Right lobe of liver (tissue), 6 donors: ENCODE data around the gene MIS18BP1. TPM values are rescaled to one million over a fixed set of nuclear protein-coding genes. Genes with fewer than 3 reads are reported as not detected.

Experiments used
- ATAC-seq, 4 donors: fragments of 200-7000 bp; cut with Tn5 transposase; one replicate each; pipeline ENCODE4 v1.9.1; 2020; ENCODE audit warnings: mild to moderate bottlenecking in 4 of 4, moderate library complexity in 4 of 4
- DNase-seq, 3 donors: peaks; one replicate each; pipeline ENCODE4 v3.0.0-alpha.2; 2020
- H3K27ac ChIP-seq, 3 donors: fragments of 200-600 bp; one replicate each; pipeline ENCODE4 v1.8.0; 2022
- H3K27me3 ChIP-seq, 2 donors: fragments of 200-600 bp; one replicate each; pipeline ENCODE4 v1.8.0; 2022
- H3K36me3 ChIP-seq, 4 donors: fragments of 200-600 bp; sonication (generic) in 1 of 4; one replicate each; pipeline versions ENCODE4 v1.5.1 to v1.8.0; 2017 to 2022; ENCODE audit warnings: control low read depth in 1 of 4
- H3K4me1 ChIP-seq, 4 donors: fragments of 200-600 bp; sonication (generic) in 1 of 4; one replicate each; pipeline versions ENCODE4 v1.5.1 to v1.8.0; 2017 to 2022; ENCODE audit warnings: control low read depth in 1 of 4
- H3K4me3 ChIP-seq, 3 donors: fragments of 200-600 bp; one replicate each; pipeline ENCODE4 v1.8.0; 2022
- H3K9me3 ChIP-seq, 4 donors: fragments of 200-600 bp; sonication (generic) in 1 of 4; one replicate each; pipeline versions ENCODE4 v1.5.1 to v1.8.0; 2017 to 2022; ENCODE audit warnings: control low read depth in 1 of 4
- POLR2A ChIP-seq: fragments of 450-650 bp; IDR thresholded peaks from one replicate; pipeline ENCODE4 v1.6.1; 2017; ENCODE audit warnings: antibody characterized with exemption, mild to moderate bottlenecking
- WGBS: methylation state at CpG from one replicate; pipeline ENCODE4 v1.1.6; 2018; ENCODE audit warnings: low coverage, low lambda C conversion rate; ENCODE audit not compliant: insufficient coverage; ENCODE audit errors: missing lambda C conversion rate; 5-methylcytosine and 5-hydroxymethylcytosine counted together
- intact Hi-C, 2 donors: fragments of 100-400 bp; cut with DNase I; formaldehyde crosslinking; loops; one replicate each; pipeline versions ENCODE4 v1.11.2 to v1.14.1; 2022
- total RNA-seq, 6 experiments: library from RNA; depleted of rRNA in 2 of 6; stranded (reverse); fragments of >200 nt in 2 of 6; fragmentation: NEBNext Ultra II Directional in 3 of 6; extraction: Animal tissue kit (Norgen Biotek cat#: 25700) in 3 of 6; gene quantifications; one replicate each; pipeline versions ENCODE4 v1.1.0 to v1.2.4, GENCODE V29; 2016 to 2023
- TF ChIP-seq, protein P1 (sequence below), 4 donors: fragments of 200-600 bp in 3 of 4; fragments of 450-650 bp in 1 of 4; IDR thresholded peaks; one replicate each; pipeline versions ENCODE4 v1.5.1 to v1.8.0; 2016 to 2022; ENCODE audit warnings: antibody characterized with exemption in 4 of 4, mild to moderate bottlenecking in 2 of 4
- donor health status: DM: no; HTN: yes; CAD: no.
- donor health status: DM: no; HTN: no; CAD: no.
- donor health status: DM: no; HTN: no; CAD: no.
- donor health status: DM: no; HTN: yes; CAD: no.
- donor health status: DM: no; HTN: yes; CAD: no.

MIS18BP1 gene
- total RNA-seq, 6 experiments from 2014 or later, result 4.6 to 11.0 (median 6.4) TPM

DNA sequence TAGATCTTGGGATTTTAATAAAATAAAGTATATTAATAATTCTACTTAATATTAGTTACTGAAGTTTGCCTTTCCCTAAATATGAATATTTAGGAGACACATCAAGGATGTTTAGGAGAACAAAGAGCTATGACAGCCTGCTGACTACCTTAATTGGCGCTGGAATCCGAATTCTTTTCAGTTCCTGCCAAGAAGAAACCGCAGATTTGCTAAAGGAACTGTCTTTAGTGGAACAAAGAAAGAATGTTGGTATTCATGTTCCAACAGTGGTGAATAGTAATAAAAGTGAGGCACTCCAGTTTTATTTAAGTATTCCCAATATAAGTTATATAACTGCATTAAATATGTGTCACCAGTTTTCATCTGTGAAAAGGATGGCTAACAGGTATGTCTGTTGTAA is 54.5 kb downstream of the MIS18BP1 start:
- TF ChIP-seq, protein P1, sequence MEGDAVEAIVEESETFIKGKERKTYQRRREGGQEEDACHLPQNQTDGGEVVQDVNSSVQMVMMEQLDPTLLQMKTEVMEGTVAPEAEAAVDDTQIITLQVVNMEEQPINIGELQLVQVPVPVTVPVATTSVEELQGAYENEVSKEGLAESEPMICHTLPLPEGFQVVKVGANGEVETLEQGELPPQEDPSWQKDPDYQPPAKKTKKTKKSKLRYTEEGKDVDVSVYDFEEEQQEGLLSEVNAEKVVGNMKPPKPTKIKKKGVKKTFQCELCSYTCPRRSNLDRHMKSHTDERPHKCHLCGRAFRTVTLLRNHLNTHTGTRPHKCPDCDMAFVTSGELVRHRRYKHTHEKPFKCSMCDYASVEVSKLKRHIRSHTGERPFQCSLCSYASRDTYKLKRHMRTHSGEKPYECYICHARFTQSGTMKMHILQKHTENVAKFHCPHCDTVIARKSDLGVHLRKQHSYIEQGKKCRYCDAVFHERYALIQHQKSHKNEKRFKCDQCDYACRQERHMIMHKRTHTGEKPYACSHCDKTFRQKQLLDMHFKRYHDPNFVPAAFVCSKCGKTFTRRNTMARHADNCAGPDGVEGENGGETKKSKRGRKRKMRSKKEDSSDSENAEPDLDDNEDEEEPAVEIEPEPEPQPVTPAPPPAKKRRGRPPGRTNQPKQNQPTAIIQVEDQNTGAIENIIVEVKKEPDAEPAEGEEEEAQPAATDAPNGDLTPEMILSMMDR (IDR thresholded peaks at IDR 0.05), result no peak
- TF ChIP-seq POLR2A, result no peak
- ATAC-seq (no peak), DNase-seq (no peak)
- Histone ChIP-seq H3K36me3 (no peaks in the 10 kb centered on the region), H3K4me1 (no peaks in the 10 kb centered on the region), H3K9me3 (no peaks in the 10 kb centered on the region), H3K27ac (no peak overlapping the region), H3K4me3 (no peak overlapping the region), H3K27me3 (no peaks in the 10 kb centered on the region)
- intact Hi-C loops, result no loop called here
- WGBS, result 93% methylated on average over 3 of the region's 3 CpGs

DNA sequence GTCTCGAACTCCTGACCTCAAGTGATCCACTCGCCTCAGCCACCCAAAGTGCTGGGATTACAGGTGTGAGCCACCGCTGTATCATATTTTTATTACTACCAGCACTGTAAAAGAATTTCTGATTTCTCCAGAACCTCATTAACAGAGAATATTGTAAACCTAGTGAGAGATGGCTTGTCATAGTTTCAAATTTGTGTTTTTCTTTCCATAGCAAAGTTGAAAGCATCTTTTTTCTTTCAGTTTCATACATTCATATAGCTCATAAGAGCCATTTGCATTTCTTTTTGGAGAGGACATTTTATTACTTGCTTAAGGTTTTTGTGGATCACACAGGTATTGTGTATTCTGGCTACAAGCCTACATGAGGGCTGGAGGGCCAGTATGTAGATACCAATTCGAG is 58.0 kb downstream of the MIS18BP1 start:
- TF ChIP-seq, protein P1 (IDR thresholded peaks at IDR 0.05), result no peak
- TF ChIP-seq POLR2A, result no peak
- H3K4me3 ChIP-seq, result no peak overlapping the region
- intact Hi-C loops, result no loop called here
- H3K36me3 ChIP-seq, result no peaks in the 10 kb centered on the region
- ATAC-seq (no peak), DNase-seq (no peak)
- WGBS, result 92% methylated on average over 4 of the region's 4 CpGs
- no peaks in the 10 kb centered on the region for H3K27me3 ChIP-seq
- no peaks in the 10 kb centered on the region for H3K4me1 ChIP-seq
- H3K27ac ChIP-seq, result no peak overlapping the region
- H3K9me3 ChIP-seq, result no peaks in the 10 kb centered on the region

DNA sequence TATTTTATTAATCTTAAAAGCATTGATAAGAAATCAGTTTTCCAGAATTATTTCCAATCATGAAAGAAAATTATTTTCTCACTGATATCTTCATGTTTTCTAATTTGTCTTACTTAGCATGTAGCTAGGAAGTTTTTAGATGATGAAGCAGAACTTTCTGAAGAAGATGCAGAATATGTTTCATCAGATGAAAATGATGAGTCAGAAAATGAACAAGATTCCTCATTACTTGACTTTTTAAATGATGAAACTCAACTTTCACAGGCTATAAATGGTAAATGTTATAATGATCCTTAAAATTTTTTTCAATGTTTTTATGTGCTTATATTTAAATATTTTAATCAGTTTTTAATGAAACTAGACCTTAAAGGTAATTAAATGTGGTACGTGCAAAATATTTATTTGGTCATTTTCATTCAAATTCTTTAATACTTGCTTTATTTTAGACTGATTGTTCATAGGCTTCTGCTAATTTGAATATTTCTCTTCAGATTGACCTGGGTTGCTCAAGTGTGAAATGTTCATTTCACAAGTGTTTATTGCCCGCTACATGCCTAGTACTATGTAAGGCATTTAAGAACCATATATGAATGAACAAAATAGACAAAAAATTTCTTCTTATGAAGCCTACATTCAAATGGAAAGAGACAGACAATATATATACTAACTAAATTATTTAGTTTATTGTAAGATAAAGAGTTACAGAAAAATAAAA is 67.7 kb downstream of the MIS18BP1 start:
- H3K9me3 ChIP-seq, result no peaks in the 10 kb centered on the region
- H3K27me3 ChIP-seq, result no peaks in the 10 kb centered on the region
- no peak for DNase-seq
- ATAC-seq, result no peak
- no peaks in the 10 kb centered on the region for H3K36me3 ChIP-seq
- TF ChIP-seq, protein P1 (IDR thresholded peaks at IDR 0.05), result no peak
- no peak for TF ChIP-seq POLR2A
- H3K4me3 ChIP-seq, result no peak overlapping the region
- intact Hi-C loops, result no loop called here
- H3K4me1 ChIP-seq, result no peaks in the 10 kb centered on the region
- 98% methylated on average over 2 of the region's 2 CpGs for WGBS
- H3K27ac ChIP-seq, result no peak overlapping the region

DNA sequence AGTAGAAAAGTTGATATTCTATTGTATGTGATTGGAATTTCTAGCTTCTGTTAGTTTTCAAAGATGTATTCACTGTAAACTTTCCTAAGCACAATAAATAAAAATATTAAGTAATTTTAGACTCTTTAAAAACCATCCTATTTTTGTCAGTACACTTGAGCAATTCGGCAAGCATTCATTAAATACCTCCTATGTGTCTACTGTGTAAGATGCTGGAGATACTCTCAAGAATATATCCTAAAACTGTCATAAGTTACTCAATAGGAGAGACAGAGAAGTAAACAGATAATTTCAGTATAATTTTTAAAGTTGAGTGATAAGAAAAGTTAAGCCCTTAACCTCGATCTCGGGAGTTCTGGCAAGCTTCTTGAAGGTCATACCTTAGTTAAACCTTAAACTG is 71.2 kb downstream of the MIS18BP1 start:
- no peak for DNase-seq
- TF ChIP-seq, protein P1 (IDR thresholded peaks at IDR 0.05), result no peak
- TF ChIP-seq POLR2A, result no peak
- Histone ChIP-seq H3K4me3 (no peak overlapping the region), H3K9me3 (no peaks in the 10 kb centered on the region), H3K36me3 (no peaks in the 10 kb centered on the region), H3K27ac (no peak overlapping the region), H3K4me1 (no peaks in the 10 kb centered on the region), H3K27me3 (no peaks in the 10 kb centered on the region)
- whole genome bisulfite sequencing, result 85% methylated on average over 3 of the region's 3 CpGs
- intact Hi-C loops, result no loop called here
- ATAC-seq, result no peak
